GM12875 (cell line): Measurements from ENCODE around the gene GNAT2.

Experiments used
- H3K4me3 ChIP-seq: one replicate; pipeline ENCODE4 v1.5.1; 2011; ENCODE audit warnings: low read depth, low read length, control low read depth
- CTCF ChIP-seq: IDR thresholded peaks from 2 replicates; pipeline ENCODE4 v1.5.1; 2011; ENCODE audit warnings: low read depth, mild to moderate bottlenecking, control low read depth, inconsistent platforms, low read length, moderate library complexity, borderline replicate concordance; ENCODE audit not compliant: insufficient read depth

The GNAT2 gene

GRCh38 chr1:109625601-109626560 lies 6.5 kb upstream of the GNAT2 start:
- no peak for TF ChIP-seq CTCF
- no peak overlapping the region for H3K4me3 ChIP-seq

GRCh38 chr1:109625176-109625575 lies 5.8 kb upstream of the GNAT2 start:
- H3K4me3 ChIP-seq, result no peak overlapping the region
- TF ChIP-seq CTCF, result no peak

- H3K4me3 ChIP-seq, result no peak overlapping the region
- no peak for TF ChIP-seq CTCF
Observed at GRCh38 chr1:109624201-109625010, 5.0 kb upstream of the GNAT2 start.

- no peak for TF ChIP-seq CTCF
- H3K4me3 ChIP-seq, result no peak overlapping the region
Observed at GRCh38 chr1:109623601-109624161, 4.3 kb upstream of the GNAT2 start.

GRCh38 chr1:109622895-109623294 lies 3.5 kb upstream of the GNAT2 start:
- no peak overlapping the region for H3K4me3 ChIP-seq
- TF ChIP-seq CTCF, result no peak

GRCh38 chr1:109622137-109622892 lies 2.9 kb upstream of the GNAT2 start:
- no peak overlapping the region for H3K4me3 ChIP-seq
- TF ChIP-seq CTCF, result no peak
